ENCODE data around the gene CPXM2.

GRCh38 chr10:123926401-123927264 lies 35.0 kb upstream of the CPXM2 start:
- TF ChIP-seq CTCF (IDR thresholded peaks at IDR 0.05) (no peak), SMC3 (IDR thresholded peaks at IDR 0.05; ENCODE audit: low read depth, low read length) (no peak), NFIC (IDR thresholded peaks at IDR 0.05; ENCODE audit: borderline replicate concordance) (no peak), JUND (IDR thresholded peaks at IDR 0.05) (no peak), SIN3A (IDR thresholded peaks at IDR 0.05; ENCODE audit: borderline replicate concordance, low read depth, low read length) (no peak), FOSL2 (IDR thresholded peaks at IDR 0.05; ENCODE audit: borderline replicate concordance, low read depth) (no peak), RAD21 (IDR thresholded peaks at IDR 0.05; ENCODE audit: low read length) (no peak), RXRA (IDR thresholded peaks at IDR 0.05; ENCODE audit: borderline replicate concordance, low read depth) (no peak), TCF12 (IDR thresholded peaks at IDR 0.05) (no peak), EP300 (IDR thresholded peaks at IDR 0.05; ENCODE audit: borderline replicate concordance in 1 of 2, low read depth in 1 of 2, low read length in 1 of 2) (no peak), MXI1 (IDR thresholded peaks at IDR 0.05; ENCODE audit: low read depth, low read length) (no peak), REST (IDR thresholded peaks at IDR 0.05; ENCODE audit: low read depth, low read length) (no peak)

Data from SK-N-SH (cell line).